ENCODE results near the gene GRK7.
"Not testable (repeated sequence)": the region's sequence is repeated elsewhere in the genome, so short reads cannot be mapped to it uniquely, and the experiment has no call there.

Gene GRK7

DNA sequence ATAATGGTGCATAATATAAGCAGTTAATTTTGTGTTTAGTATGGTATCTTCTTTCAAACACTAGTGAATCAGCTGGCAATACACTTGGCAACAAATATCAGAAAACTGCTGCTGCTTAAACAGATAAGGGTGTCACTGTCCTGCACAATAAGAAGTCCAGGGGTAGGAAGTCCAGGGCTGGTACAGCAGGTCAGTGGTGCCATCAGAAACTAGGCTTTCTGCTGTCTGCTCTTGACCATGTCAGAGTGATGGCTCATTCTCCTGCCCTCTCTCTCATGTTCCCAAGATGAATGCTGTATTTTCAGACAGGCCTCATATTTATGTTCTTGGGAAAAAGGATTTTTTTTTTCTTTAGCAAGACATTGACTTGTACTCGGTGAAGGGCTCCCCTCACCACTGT is 9.2 kb upstream of the GRK7 start:
- DNase-seq (ENCODE audit: low read depth, low spot score), result no peak

DNA sequence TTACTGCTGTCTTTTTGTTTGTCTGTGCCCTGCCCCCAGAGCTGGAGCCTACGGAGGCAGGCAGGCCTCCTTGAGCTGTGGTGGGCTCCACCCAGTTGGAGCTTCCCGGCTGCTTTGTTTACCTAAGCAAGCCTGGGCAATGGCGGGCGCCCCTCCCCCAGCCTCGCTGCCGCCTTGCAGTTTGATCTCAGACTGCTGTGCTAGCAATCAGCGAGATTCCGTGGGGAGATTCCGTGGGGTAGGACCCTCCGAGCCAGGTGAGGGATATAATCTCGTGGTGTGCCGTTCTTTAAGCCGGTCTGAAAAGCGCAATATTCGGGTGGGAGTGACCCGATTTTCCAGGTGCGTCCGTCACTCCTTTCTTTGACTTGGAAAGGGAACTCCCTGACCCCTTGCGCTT is 656 bp upstream of the GRK7 start:
- DNase-seq (ENCODE audit: low read depth, low spot score), result not testable (repeated sequence)

GRCh38 chr3:141764045-141764444 is 837 bp downstream of the GRK7 start:
- no peak for DNase-seq (ENCODE audit: low read depth, low spot score)

GRCh38 chr3:141764465-141764864 is 1.3 kb downstream of the GRK7 start:
- DNase-seq (ENCODE audit: low read depth, low spot score), result no peak

- no peak for DNase-seq (ENCODE audit: low read depth, low spot score)
These were observed 1.8 kb downstream of the GRK7 start for GRCh38 chr3:141764986-141765385.

DNA sequence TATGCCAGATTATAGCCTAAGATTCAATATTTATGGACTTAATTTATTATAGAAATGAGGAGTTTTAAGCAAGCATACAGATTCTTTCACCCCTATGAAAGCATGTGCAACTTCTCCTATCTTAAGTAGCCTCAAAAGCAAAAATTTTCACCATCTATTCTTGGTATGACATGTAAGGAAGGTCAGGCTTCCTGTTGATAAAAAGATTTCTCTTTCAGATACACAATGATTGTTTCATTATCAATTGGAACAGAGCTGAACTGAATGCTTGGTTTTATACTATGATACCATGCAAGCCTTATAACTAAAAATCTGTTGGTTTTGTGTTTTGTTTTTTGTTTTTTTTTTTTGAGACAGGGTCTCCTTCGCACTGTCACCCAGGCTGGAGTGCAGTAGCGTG is 3.9 kb downstream of the GRK7 start:
- DNase-seq (ENCODE audit: low read depth, low spot score), result no peak

- no peak for DNase-seq (ENCODE audit: low read depth, low spot score)
These were observed 6.2 kb downstream of the GRK7 start for GRCh38 chr3:141769221-141769894.

GRCh38 chr3:141773676-141774075 is 10.5 kb downstream of the GRK7 start:
- no peak for DNase-seq (ENCODE audit: low read depth, low spot score)

GRCh38 chr3:141776376-141776775 is 13.2 kb downstream of the GRK7 start:
- no peak for DNase-seq (ENCODE audit: low read depth, low spot score)

- no peak for DNase-seq (ENCODE audit: low read depth, low spot score)
These were observed 13.7 kb downstream of the GRK7 start for GRCh38 chr3:141776885-141777284.

GRCh38 chr3:141777957-141778813 is 15.0 kb downstream of the GRK7 start:
- no peak for DNase-seq (ENCODE audit: low read depth, low spot score)

DNA sequence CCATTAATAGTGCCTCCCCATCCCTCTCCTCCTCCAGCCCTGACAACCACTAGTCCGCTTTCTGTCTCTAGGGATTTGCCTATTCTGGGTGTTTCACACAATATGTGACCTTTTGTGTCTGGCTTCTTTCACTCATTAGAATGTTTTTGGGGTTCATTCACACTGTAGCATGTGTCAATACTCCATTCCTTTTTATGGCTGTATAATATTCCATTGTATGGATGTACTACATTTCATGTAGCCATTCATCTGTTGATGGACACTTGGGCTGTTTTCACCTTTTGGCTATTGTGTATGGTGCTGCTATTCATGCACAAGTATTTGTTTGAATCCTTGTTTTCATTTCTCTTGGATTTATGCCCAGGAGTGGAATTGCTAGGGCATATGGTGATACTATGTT is 16.5 kb downstream of the GRK7 start:
- no peak for DNase-seq (ENCODE audit: low read depth, low spot score)

GRCh38 chr3:141782386-141782932 is 19.3 kb downstream of the GRK7 start:
- DNase-seq (ENCODE audit: low read depth, low spot score), result no peak

- DNase-seq (ENCODE audit: low read depth, low spot score), result no peak
These were observed 20.4 kb downstream of the GRK7 start for GRCh38 chr3:141783632-141784031.

DNA sequence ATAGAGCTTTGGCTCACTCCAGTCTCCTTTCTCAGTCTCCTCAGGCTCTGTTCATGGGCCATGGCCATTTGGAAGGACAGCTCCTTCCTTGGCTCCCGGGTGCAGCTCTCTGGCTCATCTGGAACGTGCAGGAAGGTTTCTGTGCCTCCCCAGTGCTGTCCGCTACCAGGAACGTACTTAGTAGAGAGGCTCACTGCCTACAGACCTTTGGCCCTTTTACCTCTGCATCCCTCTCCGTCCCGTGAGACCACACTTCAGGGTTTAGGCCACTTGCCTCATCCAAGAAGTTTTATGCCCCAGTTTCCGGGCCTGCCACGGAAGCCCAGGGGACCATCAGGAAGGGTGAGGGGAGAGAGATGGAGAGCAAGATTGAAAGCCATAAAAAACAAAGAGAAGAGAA is 20.9 kb downstream of the GRK7 start:
- no peak for DNase-seq (ENCODE audit: low read depth, low spot score)

- DNase-seq (ENCODE audit: low read depth, low spot score), result no peak
These were observed 21.3 kb downstream of the GRK7 start for GRCh38 chr3:141784531-141784930.

DNA sequence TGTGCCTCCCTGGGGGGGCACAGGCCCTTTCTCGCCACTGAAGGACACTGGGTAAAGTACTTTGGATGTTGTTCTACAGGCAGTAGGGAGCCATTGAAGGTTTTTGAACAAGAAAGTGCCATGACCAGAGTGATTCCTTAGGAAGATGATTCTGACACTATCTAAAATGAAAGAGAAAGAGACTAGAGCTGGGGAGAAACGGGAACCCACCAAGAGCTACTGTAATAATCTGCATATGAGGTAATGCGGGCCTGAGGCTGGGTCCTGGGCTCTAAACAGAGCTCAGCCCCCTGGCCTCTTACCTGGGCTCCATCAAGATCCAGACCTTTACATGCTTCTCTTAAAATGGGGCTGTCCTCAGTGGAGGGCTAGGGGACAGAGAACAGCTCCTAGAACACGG is 24.9 kb downstream of the GRK7 start:
- no peak for DNase-seq (ENCODE audit: low read depth, low spot score)

DNA sequence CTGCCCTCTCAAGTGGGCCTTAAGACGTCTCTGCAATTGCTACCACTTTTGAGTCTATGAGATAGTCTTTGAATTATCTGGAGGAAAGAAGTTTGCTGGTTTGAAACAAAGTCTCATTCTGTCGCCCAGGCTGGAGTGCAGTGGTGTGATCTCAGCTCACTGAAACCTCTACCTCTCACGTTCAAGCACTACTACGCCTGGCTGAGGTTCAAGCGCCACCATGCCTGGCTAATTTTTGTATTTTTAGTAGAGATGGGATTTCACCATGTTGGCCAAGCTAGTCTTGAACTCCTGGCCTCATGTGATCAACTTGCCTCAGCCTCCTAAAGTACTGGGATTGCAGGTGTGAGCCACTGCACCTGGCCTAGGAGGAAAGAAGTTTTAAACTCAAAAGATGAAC is 25.5 kb downstream of the GRK7 start:
- not testable (repeated sequence) for DNase-seq (ENCODE audit: low read depth, low spot score)

GRCh38 chr3:141789281-141789680 is 26.1 kb downstream of the GRK7 start:
- DNase-seq (ENCODE audit: low read depth, low spot score), result peak; percentile 35

DNA sequence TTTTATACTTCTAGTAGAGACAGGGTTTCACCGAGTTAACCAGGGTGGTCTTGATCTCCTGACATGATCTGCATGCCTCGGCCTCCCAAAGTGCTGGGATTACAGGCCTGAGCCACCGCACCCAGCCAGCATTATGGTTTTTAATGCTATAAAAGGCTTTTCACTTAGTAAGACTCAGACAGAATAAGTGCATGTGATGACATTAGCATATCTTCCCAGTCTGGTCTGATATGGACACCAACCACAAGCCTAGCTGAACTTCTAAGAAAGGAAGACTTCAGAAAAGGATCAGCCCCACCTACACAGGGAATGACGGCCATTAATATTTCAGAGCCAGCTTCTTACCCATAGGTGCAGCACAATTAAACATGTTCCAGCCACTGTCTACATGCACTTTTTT is 27.0 kb downstream of the GRK7 start:
- no peak for DNase-seq (ENCODE audit: low read depth, low spot score)

DNA sequence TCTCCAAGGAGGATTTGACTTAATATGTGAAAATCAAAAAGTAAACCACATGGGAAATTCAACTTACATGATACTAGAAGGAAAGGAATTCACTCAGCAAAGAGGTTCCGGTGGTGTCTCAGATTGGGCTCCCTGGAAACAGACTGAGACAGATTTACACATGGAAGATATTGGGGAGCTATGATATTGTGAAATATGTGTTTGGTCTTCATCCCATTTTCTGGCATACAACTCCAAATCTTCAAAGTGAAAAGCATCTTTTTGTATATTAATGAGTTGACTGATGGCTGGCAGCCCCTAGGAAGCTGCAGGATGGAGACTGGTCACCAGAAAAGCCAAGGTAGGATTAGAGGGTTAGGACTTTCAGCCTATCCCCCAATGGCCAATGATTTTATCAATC is 29.3 kb downstream of the GRK7 start:
- no peak for DNase-seq (ENCODE audit: low read depth, low spot score)

- DNase-seq (ENCODE audit: low read depth, low spot score), result peak; percentile 25
These were observed 30.5 kb downstream of the GRK7 start for GRCh38 chr3:141793476-141794260.
